Measurements from ENCODE around the gene CDH8. TPM values are rescaled to one million over a fixed set of nuclear protein-coding genes. Genes with fewer than 3 reads are reported as not detected.
"Not testable (repeated sequence)": the region's sequence is repeated elsewhere in the genome, so short reads cannot be mapped to it uniquely, and the experiment has no call there.

Gene CDH8
- total RNA-seq, 4 donors from 2014 or later: 0.40 to 3.0 (median 0.86) TPM

DNA sequence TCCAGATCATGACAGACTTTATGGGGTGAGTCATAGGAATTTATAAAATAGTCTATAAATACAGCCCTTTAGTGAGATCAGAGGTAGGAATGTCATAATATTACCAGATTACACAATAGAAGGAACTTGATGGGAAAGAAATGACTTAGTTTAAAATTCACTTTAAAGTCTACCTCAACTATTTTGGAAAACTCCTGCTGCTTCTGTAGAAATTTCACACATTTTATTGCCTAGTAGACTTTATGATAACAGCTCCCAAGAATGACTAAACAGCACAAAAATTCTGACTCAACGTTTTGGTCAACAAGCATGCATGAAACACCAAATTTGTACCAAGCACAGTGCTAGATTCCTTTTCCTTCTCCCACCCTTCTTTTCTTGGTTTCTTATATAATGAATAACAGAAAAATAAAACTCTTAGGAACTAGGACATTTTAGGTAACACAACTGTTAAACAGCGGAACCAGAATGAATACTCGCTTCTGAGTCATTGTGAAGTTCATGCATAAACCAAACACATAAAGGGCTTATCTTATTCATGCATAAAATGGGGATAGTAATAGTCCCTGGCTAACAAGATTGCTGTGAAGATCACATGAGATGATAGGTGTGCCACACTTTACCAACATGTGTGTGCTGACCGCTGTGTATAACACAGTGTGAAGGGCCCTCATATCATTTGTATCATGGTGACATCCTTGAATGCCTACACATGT lies 243.9 kb downstream of the CDH8 start:
- Histone ChIP-seq H3K27ac (no peak overlapping the region), H3K36me3 (no peaks in the 10 kb centered on the region), H3K4me3 (no peak overlapping the region), H3K27me3 (no peaks in the 10 kb centered on the region), H3K4me1 (no peaks in the 10 kb centered on the region), H3K9me3 (no peaks in the 10 kb centered on the region)
- ATAC-seq: no peak
- TF ChIP-seq POLR2A (IDR thresholded peaks at IDR 0.05): no peak
- TF ChIP-seq, protein P1, sequence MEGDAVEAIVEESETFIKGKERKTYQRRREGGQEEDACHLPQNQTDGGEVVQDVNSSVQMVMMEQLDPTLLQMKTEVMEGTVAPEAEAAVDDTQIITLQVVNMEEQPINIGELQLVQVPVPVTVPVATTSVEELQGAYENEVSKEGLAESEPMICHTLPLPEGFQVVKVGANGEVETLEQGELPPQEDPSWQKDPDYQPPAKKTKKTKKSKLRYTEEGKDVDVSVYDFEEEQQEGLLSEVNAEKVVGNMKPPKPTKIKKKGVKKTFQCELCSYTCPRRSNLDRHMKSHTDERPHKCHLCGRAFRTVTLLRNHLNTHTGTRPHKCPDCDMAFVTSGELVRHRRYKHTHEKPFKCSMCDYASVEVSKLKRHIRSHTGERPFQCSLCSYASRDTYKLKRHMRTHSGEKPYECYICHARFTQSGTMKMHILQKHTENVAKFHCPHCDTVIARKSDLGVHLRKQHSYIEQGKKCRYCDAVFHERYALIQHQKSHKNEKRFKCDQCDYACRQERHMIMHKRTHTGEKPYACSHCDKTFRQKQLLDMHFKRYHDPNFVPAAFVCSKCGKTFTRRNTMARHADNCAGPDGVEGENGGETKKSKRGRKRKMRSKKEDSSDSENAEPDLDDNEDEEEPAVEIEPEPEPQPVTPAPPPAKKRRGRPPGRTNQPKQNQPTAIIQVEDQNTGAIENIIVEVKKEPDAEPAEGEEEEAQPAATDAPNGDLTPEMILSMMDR (IDR thresholded peaks at IDR 0.05): no peak
- no peak for TF ChIP-seq EP300 (IDR thresholded peaks at IDR 0.05)
- no peak for TF ChIP-seq POLR2AphosphoS5 (IDR thresholded peaks at IDR 0.05)
- 66% methylated on average over 4 of the region's 4 CpGs for WGBS, 2 donors (ENCODE audit: low coverage in 1 of 2)

DNA sequence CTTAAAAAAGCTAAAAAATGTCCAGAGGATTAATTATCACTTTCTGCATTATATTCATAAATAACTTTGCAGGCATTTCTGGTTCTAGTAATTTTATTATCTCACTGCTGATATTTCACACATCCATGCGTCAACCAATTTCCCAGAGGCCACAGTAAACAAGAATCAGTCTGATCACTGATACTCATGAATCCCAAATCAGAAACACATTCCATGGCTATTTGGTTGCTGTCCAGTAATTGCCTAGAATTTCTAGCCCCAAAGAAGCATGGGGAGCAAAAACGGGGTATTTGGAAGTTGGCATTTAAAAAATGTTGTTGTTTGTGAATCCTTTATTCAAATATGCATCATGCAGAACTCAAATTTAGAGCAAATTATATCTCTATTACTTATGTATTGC lies 244.8 kb downstream of the CDH8 start:
- ATAC-seq: no peak
- H3K4me1 ChIP-seq: no peaks in the 10 kb centered on the region
- H3K4me3 ChIP-seq: no peak overlapping the region
- no peak for TF ChIP-seq POLR2AphosphoS5 (IDR thresholded peaks at IDR 0.05)
- TF ChIP-seq POLR2A (IDR thresholded peaks at IDR 0.05): no peak
- TF ChIP-seq, protein P1 (IDR thresholded peaks at IDR 0.05): no peak
- no peak for TF ChIP-seq EP300 (IDR thresholded peaks at IDR 0.05)
- no peak overlapping the region for H3K27ac ChIP-seq
- 28 to 38% methylated on average over 2 of the region's 2 CpGs for WGBS, 2 donors (ENCODE audit: low coverage in 1 of 2)
- H3K36me3 ChIP-seq: no peaks in the 10 kb centered on the region
- no peaks in the 10 kb centered on the region for H3K27me3 ChIP-seq
- no peaks in the 10 kb centered on the region for H3K9me3 ChIP-seq

DNA sequence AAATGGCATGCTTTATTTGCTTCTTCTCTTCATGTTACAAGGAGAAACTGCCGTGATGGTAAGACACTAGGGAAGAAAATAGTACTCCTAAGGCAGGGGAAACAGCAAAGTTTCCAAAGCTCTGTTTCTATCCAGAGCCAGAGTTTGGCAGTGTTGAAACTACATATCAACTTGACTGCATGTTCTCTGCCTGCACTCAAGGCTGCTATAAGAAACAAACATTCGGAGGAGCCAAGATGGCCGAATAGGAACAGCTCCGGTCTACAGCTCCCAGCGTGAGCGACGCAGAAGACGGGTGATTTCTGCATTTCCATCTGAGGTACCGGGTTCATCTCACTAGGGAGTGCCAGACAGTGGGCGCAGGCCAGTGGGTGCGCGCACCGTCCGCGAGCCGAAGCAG lies 254.4 kb downstream of the CDH8 start:
- 86% methylated on average over 1 of the region's 16 CpGs; no CpG with 5 or more reads in 1 of the 2 donors for WGBS, 2 donors (ENCODE audit: low coverage in 1 of 2)
- not testable (repeated sequence) for H3K4me1 ChIP-seq, H3K9me3 ChIP-seq, H3K36me3 ChIP-seq, H3K27ac ChIP-seq, H3K4me3 ChIP-seq, H3K27me3 ChIP-seq, ATAC-seq

DNA sequence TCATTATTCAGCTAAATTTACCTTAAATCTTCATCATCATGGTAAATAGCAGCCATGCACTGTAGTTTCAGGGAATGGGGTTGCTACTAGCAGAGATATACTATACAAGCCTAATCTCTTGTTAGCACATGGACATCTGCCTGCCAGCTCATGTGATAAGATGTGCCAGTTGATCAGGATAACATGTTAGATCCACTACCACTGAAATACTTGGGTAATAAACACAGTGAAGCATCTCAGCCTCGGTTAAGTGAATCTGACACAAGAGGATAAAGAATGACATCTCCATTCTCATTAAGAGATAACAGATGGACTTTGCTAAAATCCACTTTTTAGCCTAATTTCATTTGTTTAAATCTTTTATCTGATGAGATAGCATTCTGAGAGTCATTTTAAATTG lies 256.1 kb downstream of the CDH8 start:
- H3K36me3 ChIP-seq: no peaks in the 10 kb centered on the region
- no peaks in the 10 kb centered on the region for H3K27me3 ChIP-seq
- WGBS, 2 donors (ENCODE audit: low coverage in 1 of 2): 22 to 83% methylated on average over 1 of the region's 1 CpG
- no peaks in the 10 kb centered on the region for H3K9me3 ChIP-seq
- TF ChIP-seq EP300 (IDR thresholded peaks at IDR 0.05): no peak
- TF ChIP-seq, protein P1 (IDR thresholded peaks at IDR 0.05): no peak
- no peak for TF ChIP-seq POLR2AphosphoS5 (IDR thresholded peaks at IDR 0.05)
- no peak for TF ChIP-seq POLR2A (IDR thresholded peaks at IDR 0.05)
- ATAC-seq: no peak
- no peak overlapping the region for H3K4me3 ChIP-seq
- H3K27ac ChIP-seq: no peak overlapping the region
- no peaks in the 10 kb centered on the region for H3K4me1 ChIP-seq

DNA sequence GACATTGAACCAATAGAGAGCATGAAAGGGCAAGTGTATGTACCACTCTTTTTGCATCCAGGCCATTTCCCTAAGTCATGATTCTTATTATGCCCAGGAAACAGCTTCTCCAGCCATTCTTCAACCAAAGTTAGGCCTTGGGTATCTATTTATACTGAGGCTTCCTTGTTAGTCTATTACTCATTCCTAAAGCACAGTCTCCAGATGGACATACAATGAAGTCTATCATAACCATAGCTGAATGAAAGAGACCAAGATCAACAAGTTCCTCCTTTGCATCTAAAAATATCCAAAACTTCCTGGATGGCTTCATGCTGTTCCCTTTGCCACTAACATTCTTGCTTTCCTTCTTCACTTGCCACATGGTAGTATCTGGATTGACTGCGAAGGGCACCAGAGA lies 265.9 kb downstream of the CDH8 start:
- Histone ChIP-seq H3K4me1 (no peaks in the 10 kb centered on the region), H3K4me3 (no peak overlapping the region), H3K27ac (no peak overlapping the region), H3K9me3 (no peaks in the 10 kb centered on the region), H3K27me3 (no peaks in the 10 kb centered on the region), H3K36me3 (no peaks in the 10 kb centered on the region)
- 67 to 71% methylated on average over 1 of the region's 1 CpG for WGBS, 2 donors (ENCODE audit: low coverage in 1 of 2)
- ATAC-seq: no peak
- TF ChIP-seq POLR2AphosphoS5 (IDR thresholded peaks at IDR 0.05) (no peak), POLR2A (IDR thresholded peaks at IDR 0.05) (no peak), EP300 (IDR thresholded peaks at IDR 0.05) (no peak)
- TF ChIP-seq, protein P1 (IDR thresholded peaks at IDR 0.05): no peak

All from gastroesophageal sphincter (tissue), 4 donors.